Loucy (cell line): ENCODE data around the gene LMTK3.

ENCODE experiments used
- EZH2phosphoT487 ChIP-seq: fragments of 200-600 bp; IDR thresholded peaks from 2 replicates; pipeline ENCODE4 v1.6.1; 2018; ENCODE audit warnings: antibody characterized with exemption, mild to moderate bottlenecking, moderate library complexity, borderline replicate concordance
- TF ChIP-seq, protein P1 (sequence below): fragments of 200-600 bp; sonication (generic); conservative IDR thresholded peaks from 2 replicates; pipeline ENCODE4 v1.5.1; 2014; ENCODE audit warnings: mild to moderate bottlenecking, antibody characterized with exemption, low read length

DNA sequence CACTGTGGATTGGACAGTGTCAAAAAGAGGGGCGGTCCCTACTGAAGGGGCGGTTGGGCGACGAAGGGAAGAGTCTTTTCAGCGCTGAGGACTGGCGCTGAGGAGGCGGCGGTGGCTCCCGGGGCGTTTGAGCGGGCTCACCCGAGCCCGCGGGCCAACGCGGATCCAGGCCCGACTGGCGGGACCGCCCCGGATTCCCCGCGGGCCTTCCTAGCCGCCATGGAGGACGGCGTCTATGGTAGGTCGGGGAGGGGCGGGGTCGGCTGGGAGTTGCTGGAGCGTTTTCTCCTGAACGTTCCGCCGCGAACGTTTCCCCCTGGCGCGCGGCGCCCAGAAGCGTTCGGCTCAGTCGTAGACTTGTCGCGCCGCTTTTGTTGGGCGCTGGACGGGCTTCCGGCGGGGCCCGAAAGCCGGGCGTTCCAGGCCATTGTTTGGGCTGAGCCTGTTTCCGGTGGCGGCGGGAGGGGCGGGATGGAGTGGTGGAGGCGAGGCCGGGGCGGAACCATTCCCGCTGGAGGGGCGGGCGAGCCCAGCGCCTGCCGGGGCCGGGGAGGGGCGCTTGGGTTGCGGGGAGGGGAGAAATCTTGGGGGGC is 42.2 kb downstream of the LMTK3 start, which contains the start of gene CYTH2:
- no peak for TF ChIP-seq EZH2phosphoT487
- TF ChIP-seq, protein P1, sequence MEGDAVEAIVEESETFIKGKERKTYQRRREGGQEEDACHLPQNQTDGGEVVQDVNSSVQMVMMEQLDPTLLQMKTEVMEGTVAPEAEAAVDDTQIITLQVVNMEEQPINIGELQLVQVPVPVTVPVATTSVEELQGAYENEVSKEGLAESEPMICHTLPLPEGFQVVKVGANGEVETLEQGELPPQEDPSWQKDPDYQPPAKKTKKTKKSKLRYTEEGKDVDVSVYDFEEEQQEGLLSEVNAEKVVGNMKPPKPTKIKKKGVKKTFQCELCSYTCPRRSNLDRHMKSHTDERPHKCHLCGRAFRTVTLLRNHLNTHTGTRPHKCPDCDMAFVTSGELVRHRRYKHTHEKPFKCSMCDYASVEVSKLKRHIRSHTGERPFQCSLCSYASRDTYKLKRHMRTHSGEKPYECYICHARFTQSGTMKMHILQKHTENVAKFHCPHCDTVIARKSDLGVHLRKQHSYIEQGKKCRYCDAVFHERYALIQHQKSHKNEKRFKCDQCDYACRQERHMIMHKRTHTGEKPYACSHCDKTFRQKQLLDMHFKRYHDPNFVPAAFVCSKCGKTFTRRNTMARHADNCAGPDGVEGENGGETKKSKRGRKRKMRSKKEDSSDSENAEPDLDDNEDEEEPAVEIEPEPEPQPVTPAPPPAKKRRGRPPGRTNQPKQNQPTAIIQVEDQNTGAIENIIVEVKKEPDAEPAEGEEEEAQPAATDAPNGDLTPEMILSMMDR: no peak
